AML-193 (cell line): ENCODE data around the gene FCHSD1.

ENCODE experiments used
- DNase-seq, 2 experiments: peaks; one replicate each; lab custom pipeline; 2025; lab: John Stamatoyannopoulos, UW

The FCHSD1 gene

DNA sequence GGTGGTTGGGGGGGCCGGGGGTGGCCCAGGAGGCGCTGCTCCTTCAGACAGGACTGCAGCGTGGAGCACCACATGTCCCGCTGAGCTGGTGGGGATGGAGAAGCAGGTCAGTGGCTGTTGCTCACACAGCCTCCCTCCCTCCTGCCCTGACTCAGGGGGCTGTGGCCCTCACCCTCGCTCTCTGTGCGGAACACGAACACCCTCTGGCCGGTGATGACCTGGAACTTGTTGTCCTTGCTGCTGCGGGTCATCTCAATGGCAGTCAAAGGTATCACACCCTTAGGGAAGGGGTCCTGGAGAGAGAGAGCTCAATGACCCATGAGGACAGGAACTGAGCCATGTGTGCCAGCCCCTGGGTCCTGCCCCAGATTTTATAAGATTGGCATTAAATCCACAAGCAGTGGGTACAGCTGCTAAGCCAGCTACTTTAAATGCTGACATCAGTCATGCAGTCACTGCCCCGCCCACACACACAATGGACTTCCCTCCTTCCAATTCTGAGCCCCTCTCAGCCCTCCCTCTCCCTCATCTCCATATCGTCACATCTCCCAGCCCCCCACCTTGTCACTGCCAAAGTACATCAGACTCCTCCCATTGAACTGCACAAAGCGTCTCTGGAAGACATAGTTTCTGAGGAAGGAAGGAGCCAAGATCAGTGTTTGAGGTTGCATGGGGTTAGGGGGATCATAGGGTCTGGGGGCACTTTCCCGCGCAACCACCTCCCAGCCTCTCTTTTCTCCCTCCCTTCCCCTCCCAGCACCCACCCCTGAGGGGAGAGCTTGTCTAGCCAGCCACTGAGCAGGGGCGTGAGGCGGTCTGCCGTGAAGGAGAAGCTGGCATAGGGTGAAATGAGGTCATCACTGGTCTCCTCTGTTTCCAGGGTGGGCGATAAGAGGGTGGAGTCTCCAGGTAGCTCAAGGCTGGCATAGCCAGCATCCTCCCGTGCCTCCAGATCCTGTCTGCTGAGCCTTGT, 21.9 kb upstream of the FCHSD1 start:
- no peak for DNase-seq

GRCh38 chr5:141672071-141672840, 21.0 kb upstream of the FCHSD1 start:
- DNase-seq, result no peak

GRCh38 chr5:141669520-141669919, 18.3 kb upstream of the FCHSD1 start:
- DNase-seq, result no peak

DNA sequence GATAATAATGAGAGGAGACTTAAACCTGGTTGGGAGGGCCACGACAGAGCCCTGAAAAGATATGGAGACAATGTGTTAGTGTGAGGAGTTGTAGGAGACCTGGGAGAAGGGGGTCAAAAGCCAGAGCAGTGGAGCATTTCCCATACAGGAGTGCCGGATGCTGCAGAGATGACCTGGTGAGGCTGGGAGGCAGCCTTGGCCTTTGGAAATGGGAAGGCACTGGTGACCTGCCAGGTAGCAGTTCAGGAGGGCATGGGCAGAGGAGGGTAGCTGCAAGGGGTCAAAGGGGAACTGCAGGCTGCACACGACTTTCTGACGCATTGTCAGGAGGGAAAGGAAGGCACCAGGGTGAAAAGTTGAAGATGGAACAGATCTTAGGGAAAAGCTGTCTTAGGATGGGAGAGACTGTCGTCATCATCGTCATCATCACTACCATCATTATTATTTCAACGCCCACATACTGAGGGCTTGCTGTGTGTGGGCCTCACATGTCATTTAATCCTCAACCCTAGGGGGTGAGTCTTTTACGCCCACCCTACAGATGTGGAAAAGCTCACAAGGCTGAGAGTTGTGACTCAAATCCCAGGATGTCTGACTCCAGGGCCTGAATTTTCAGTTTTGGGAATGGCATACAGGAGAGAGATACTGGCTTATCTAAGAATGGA, 17.5 kb upstream of the FCHSD1 start:
- no peak for DNase-seq

GRCh38 chr5:141665995-141666940, 15.1 kb upstream of the FCHSD1 start:
- DNase-seq, result no peak

DNA sequence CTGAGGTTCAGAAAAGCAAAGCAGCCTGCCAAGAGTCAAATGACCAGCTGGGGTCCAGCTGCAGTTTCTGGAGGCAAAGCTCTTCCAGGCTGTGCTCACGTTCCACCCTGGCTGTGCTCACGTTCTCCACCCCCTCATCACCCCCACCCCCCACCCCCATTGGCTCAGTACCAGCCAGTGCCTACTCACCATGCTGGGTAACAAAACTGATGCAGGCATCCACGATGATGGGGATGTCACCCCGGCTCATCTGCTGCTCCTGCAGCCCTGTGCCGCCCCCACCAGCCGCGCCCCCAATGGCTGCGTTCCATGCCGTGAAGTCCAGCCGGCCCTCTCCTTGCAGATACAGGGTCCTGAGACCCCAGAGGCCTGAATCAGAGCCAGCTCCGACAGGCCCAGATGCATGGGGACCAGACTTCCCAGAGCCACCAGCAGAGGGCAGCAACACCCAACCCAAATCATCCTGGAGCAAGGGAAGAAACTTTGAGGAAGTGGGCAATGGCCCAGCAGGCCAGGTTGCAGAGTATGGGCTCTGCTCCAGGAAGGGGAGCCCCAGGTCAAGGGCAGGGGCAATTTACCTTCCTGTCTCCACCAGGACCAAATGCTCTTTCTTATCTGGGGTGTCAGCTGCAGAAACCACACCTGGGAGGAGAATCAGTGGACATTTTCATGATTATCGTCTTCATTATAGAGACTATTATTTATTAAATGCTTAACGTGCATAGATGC, 13.7 kb upstream of the FCHSD1 start:
- peak; percentile 66 to 69 for DNase-seq

DNA sequence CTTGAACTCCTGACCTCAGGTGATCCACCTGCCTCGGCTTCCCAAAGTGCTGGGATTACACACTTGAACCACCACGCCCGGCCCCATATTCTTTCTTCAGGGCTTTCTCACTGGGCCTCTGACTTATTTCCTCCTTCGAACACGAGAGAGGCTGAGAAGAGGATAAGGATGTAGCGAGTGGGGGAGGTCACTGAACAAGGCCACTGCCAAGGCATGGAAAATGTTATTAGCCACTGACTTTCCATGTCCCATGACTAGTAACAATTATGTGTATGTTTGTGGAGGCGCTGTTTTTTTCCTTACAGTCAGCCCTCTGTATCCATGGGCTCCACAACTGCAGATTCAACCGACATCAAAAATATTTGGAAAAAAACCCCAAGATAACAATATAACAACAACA, 12.3 kb upstream of the FCHSD1 start:
- no peak for DNase-seq

DNA sequence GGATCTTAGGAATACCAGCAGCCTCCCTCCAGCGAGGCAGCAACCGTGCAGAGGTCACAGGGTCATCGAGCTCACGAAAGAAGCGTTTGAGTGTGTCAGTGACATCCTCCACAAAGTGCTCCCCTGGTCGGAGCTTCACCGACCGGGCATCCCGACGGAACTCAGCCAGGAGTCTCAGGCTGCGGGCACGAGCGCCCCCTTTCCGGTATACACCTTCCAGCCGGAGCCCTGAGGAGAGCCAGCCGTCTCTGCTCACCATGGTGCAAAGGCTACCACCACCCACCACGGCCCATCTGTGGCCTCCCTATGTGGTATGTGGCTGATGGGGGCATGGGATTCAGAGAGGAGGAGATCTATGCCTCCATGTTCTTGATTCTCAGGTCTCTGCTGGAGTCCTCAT, 10.8 kb upstream of the FCHSD1 start:
- DNase-seq, result no peak

GRCh38 chr5:141657937-141658545, 6.8 kb upstream of the FCHSD1 start:
- no peak for DNase-seq

GRCh38 chr5:141657404-141657803, 6.2 kb upstream of the FCHSD1 start:
- no peak for DNase-seq

GRCh38 chr5:141656396-141656795, 5.2 kb upstream of the FCHSD1 start:
- no peak for DNase-seq

- DNase-seq, result no peak
Observed at GRCh38 chr5:141655020-141655419, 3.8 kb upstream of the FCHSD1 start.

- DNase-seq, result no peak
Observed at GRCh38 chr5:141654298-141654697, 3.1 kb upstream of the FCHSD1 start.

DNA sequence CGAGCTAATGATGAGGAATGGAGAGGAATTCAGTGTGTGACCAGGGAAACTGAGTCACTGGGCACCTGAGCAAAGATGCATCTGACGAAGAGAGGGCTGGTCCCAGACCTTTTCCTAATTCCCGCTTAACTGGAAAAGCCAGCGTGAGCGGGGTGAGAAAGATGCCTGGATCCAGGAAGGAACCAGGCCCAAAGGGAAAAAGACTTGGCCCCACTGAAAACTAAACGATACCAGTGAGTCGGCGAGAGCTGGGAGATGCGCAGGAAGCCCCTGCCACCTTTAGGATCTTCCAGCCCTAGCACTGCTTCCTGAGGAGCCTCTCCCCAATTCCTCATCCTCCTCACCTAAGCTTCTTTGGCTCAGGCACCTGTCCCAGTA, 499 bp upstream of the FCHSD1 start:
- DNase-seq, result no peak

GRCh38 chr5:141649972-141650371, 1.2 kb downstream of the FCHSD1 start:
- no peak for DNase-seq

DNA sequence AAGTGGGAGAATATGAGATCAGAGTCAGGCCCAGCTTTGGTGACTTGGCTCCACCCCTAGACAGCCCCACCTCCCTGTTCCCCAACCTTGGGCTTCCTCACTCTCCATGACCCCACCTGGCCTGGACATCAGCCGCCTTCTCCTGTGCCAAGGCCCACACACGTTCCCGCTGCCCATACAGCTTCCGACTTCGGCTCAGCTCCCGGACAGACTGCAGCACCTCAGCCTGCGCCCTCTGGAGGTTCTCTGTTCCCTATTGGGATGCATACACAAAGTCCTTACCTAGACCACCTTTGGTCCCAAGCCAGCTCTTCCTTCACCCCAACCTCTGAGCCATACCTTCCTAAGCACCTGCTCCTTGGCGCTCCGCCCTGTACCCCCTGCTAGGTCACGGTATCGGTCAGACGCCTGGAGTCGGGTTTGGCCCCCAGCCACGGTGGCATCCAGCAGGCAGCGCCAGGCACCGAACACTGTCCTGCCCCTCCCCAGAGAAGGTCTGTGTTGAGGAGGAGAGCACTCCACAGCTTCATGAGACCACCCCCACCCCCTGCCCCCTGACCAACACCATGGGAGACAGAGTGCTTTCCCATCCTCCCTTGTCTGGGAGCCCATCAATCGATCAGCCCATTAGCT, 2.0 kb downstream of the FCHSD1 start:
- DNase-seq, result no peak

DNA sequence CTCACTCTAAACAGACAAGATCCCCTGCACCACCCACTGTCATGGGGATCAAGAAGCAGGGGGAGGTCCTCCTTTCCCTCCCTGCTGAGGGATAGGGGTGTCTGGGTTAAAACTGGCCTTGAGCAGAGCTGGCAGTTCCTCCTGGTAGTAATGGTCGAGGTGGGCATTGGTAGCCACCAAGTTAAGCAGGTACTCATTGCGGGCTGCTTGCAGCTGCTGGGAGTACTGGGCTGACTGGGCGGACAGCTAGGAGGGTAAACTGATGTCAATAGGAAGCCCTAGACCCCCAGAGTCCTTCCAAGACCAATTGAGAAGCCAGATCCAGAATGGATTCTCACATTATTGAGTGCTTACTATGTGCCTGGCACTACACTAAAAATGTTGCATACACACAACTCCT, 3.4 kb downstream of the FCHSD1 start:
- DNase-seq, result no peak

DNA sequence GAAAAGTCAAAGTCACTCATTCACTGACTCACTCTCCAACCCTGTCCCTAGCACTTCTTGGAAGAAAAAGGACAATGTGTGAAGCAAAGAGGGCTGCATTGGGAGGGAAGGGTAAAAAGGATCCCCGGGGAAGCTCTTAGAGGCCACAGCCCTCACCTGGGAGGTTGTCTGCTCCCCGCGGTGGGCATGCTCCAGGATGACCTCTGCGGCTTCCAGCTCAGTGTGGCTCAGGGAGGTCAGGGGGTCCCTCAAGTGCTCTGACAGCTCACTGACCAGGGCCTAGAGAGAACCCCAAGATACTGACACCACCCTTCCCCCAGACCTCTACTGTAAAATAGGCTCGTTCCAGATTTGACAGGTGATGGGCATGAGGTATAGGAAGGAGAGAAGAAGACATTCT, 4.0 kb downstream of the FCHSD1 start:
- DNase-seq, result no peak

DNA sequence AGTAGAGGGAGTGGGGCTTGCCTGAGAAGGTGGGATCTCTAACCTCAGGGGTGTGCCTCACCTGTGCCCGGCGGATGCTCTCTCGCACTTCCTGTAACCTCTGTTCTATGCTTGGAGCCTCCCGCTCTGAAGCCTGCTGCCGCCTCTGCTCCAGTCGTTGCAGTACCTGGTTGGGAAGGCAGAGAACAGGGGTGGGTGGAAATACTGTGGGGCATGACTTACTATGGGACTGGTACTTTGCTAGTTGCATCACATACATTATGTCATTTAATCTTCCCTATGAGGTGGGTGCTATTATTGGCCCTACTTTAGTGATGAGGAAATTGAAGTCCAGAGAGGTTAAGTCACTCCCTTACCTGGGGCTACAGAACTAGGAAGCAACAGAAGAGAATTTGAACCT, 5.2 kb downstream of the FCHSD1 start:
- DNase-seq, result no peak
